OCI-LY7 (cell line): ENCODE results near the gene AAGAB.

Experiments
- CTCF ChIP-seq: fragments of 200-600 bp; sonication (generic); conservative IDR thresholded peaks from 2 replicates; pipeline ENCODE4 v1.5.1; 2014; ENCODE audit warnings: mild to moderate bottlenecking, antibody characterized with exemption, low read length, moderate library complexity, mixed read lengths
- EZH2phosphoT487 ChIP-seq: fragments of 200-600 bp; sonication (generic); IDR thresholded peaks from 2 replicates; pipeline ENCODE4 v1.6.1; 2018; ENCODE audit warnings: low read depth, borderline replicate concordance, mild to moderate bottlenecking, mixed run types, antibody characterized with exemption, low read length, moderate library complexity, mixed read lengths

- no peak for TF ChIP-seq CTCF
- no peak for TF ChIP-seq EZH2phosphoT487
These were observed 51.5 kb downstream of the AAGAB start for GRCh38 chr15:67202991-67203390.
